Activated CD8-positive, alpha-beta T cell treated with anti-CD3 and anti-CD28 coated beads for 36 hours (primary cell): ENCODE data around the gene HSD17B12. TPM values are rescaled to one million over a fixed set of nuclear protein-coding genes. Genes with fewer than 3 reads are reported as not detected.

ENCODE experiments used
- ATAC-seq: fragments of 200-7000 bp; cut with Tn5 transposase; one replicate; pipeline ENCODE4 v1.10.0; 2021; ENCODE audit warnings: mild to moderate bottlenecking, moderate library complexity
- CTCF ChIA-PET: fragments of 350-600 bp; sonication (Branson Sonifier 250); formaldehyde crosslinking; loops from one replicate; lab custom pipeline; 2021; ENCODE audit warnings: antibody characterized with exemption; lab: Charles Lee
- POLR2A ChIA-PET: fragments of 350-600 bp; sonication (Branson Sonifier 250); formaldehyde crosslinking; loops from one replicate; lab custom pipeline; 2021; ENCODE audit warnings: antibody characterized with exemption; lab: Charles Lee
- DNase-seq: peaks from one replicate; pipeline ENCODE4 v3.0.0-alpha.2; 2020
- H3K27ac Mint-ChIP-seq: one replicate; pipeline ENCODE4 v1.8.0; 2021; ENCODE audit warnings: mild to moderate bottlenecking, mixed read lengths
- H3K27me3 Mint-ChIP-seq: one replicate; pipeline ENCODE4 v1.8.0; 2021; ENCODE audit warnings: mixed read lengths
- H3K36me3 Mint-ChIP-seq: one replicate; pipeline ENCODE4 v1.8.0; 2021; ENCODE audit warnings: low read depth, mixed read lengths
- H3K4me1 Mint-ChIP-seq: one replicate; pipeline ENCODE4 v1.8.0; 2021; ENCODE audit warnings: low read depth, mixed read lengths
- H3K4me3 Mint-ChIP-seq: one replicate; pipeline ENCODE4 v1.8.0; 2021; ENCODE audit warnings: mild to moderate bottlenecking, moderate library complexity, mixed read lengths
- H3K9me3 Mint-ChIP-seq: one replicate; pipeline ENCODE4 v1.8.0; 2021; ENCODE audit warnings: mixed read lengths
- CTCF ChIP-seq: fragments of 200-600 bp; IDR thresholded peaks from one replicate; pipeline ENCODE4 v1.8.0; 2022; ENCODE audit warnings: antibody characterized with exemption, mild to moderate bottlenecking
- intact Hi-C: fragments of 100-400 bp; cut with micrococcal nuclease; formaldehyde crosslinking; loops from one replicate; pipeline ENCODE4 v1.10.0; 2022
- total RNA-seq, 2 experiments: library from RNA; stranded (reverse); gene quantifications; one replicate each; pipeline ENCODE4 v1.2.3, GENCODE V29; 2021

Gene HSD17B12
- total RNA-seq, 2 experiments from 2014 or later = 44.8 to 46.8 TPM

DNA sequence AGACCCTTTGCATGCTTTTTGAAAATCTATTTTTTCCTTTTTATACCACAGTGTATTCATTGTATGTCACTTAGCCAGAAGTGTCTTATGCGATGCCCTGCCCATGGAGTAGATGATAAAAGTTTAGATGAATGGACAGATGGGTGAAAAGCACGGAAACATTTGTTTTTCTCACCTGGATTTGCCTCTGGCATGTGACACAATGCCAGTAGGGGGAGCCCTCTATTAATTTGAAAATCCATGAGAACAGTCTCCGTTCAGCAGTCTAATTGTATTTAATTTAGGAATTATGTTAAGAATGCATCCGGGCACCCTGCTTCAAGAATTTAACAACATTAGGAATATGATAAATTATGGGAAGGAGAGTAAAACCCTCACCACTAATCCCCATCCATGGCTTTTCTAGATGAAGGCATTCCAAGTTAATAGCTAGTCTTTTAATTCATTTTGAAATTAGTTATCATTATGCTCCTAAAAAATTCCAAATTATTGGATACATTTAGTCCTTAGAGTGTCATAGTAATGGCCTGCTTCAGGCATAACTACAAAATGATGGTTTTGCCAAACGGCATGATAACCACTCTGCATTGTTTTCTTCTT is 144.8 kb downstream of the HSD17B12 start:
- Mint-ChIP-seq H3K4me3 (no peak overlapping the region), H3K9me3 (no peaks in the 10 kb centered on the region), H3K27ac (no peak overlapping the region), H3K4me1 (peaks cover 6% of the 10 kb centered on the region), H3K27me3 (no peaks in the 10 kb centered on the region), H3K36me3 (peaks cover 29% of the 10 kb centered on the region)
- peak; percentile 68 for TF ChIP-seq CTCF
- peak; percentile 22 for DNase-seq
- no peak for ATAC-seq
- intact Hi-C loops = no loop called here
- POLR2A ChIA-PET = no interaction called here
- CTCF ChIA-PET = interaction anchor here (0.6 to 2.3 kb wide), 16 partner anchors 10 to 233 kb away, joined by 3 to 39 read pairs (median 4); no protein-coding TSS in a partner anchor

GRCh38 chr11:43830928-43831440 is 150.4 kb downstream of the HSD17B12 start:
- Mint-ChIP-seq H3K36me3 (peaks cover 11% of the 10 kb centered on the region), H3K9me3 (no peaks in the 10 kb centered on the region), H3K27ac (peak overlapping the region; percentile 80), H3K4me1 (peaks cover 19% of the 10 kb centered on the region), H3K27me3 (no peaks in the 10 kb centered on the region), H3K4me3 (no peak overlapping the region)
- CTCF ChIA-PET = interaction anchor here (1.0 to 1.7 kb wide), 4 partner anchors 8 to 151 kb away, joined by 3 to 7 read pairs (median 3); partner anchors contain the start of gene HSD17B12
- peak; percentile 100 for ATAC-seq
- TF ChIP-seq CTCF = no peak
- intact Hi-C loops = loop anchor here (5.0 kb wide), 1 partner anchor 36 kb away; no protein-coding TSS in a partner anchor
- POLR2A ChIA-PET = interaction anchor here (0.7 to 1.0 kb wide), 3 partner anchors 12 to 273 kb away, joined by 3 to 4 read pairs (median 3); no protein-coding TSS in a partner anchor
- peak; percentile 76 for DNase-seq

DNA sequence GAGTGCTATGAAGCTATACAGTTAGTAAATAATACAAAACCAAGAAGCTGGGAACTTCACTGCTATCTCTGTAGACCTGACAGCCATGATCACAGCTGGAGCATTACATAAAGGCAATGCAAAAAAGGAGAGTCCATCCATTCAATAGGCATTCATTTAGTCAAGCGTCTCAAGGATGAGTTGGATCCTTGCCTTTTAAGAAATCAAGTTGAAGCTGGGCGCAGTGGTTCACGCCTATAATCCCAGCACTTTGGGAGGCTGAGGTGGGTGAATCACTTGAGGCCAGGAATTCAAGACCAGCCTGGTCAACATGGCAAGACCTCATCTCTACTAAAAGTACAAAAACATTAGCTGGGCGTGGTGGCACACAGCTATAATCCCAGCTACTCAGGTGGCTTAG is 152.0 kb downstream of the HSD17B12 start:
- Mint-ChIP-seq H3K27me3 (no peaks in the 10 kb centered on the region), H3K4me3 (no peak overlapping the region), H3K36me3 (peaks cover 11% of the 10 kb centered on the region), H3K9me3 (no peaks in the 10 kb centered on the region), H3K27ac (no peak overlapping the region), H3K4me1 (peaks cover 19% of the 10 kb centered on the region)
- no peak for TF ChIP-seq CTCF
- ATAC-seq = no peak
- POLR2A ChIA-PET = no interaction called here
- CTCF ChIA-PET = interaction anchor here (0.9 to 1.7 kb wide), 4 partner anchors 9 to 57 kb away, joined by 3 to 8 read pairs (median 3); no protein-coding TSS in a partner anchor
- no peak for DNase-seq
- intact Hi-C loops = loop anchor here (5.0 kb wide), 1 partner anchor 35 kb away; no protein-coding TSS in a partner anchor

DNA sequence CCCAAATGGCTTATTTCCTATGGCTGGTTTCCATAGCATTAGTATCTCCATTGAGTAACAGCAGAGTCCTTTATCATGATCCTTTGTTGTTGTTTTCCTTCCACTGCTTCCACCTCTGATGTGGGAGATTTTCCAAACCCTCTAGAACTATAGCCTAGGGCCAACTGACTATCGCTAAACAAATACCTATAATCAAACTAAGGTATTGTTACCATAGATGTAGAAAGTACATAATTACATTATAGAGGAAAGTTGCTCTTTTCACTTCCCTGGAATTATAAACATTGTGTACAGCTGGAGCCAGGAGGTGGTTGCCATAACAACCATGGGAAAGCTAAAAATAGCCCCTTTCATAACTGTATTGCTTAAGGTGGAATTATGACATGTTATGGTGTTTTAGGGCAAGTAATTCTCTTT is 153.1 kb downstream of the HSD17B12 start:
- H3K9me3 Mint-ChIP-seq = no peaks in the 10 kb centered on the region
- DNase-seq = no peak
- CTCF ChIA-PET = interaction anchor here (0.9 to 1.7 kb wide), 2 partner anchors 18 to 56 kb away, joined by 3 to 8 read pairs; no protein-coding TSS in a partner anchor
- ATAC-seq = no peak
- no peak overlapping the region for H3K27ac Mint-ChIP-seq
- no peak for TF ChIP-seq CTCF
- intact Hi-C loops = loop anchor here (5.0 kb wide), 1 partner anchor 34 kb away; no protein-coding TSS in a partner anchor
- POLR2A ChIA-PET = no interaction called here
- H3K27me3 Mint-ChIP-seq = no peaks in the 10 kb centered on the region
- H3K36me3 Mint-ChIP-seq = peaks cover 13% of the 10 kb centered on the region
- peaks cover 19% of the 10 kb centered on the region for H3K4me1 Mint-ChIP-seq
- H3K4me3 Mint-ChIP-seq = no peak overlapping the region

DNA sequence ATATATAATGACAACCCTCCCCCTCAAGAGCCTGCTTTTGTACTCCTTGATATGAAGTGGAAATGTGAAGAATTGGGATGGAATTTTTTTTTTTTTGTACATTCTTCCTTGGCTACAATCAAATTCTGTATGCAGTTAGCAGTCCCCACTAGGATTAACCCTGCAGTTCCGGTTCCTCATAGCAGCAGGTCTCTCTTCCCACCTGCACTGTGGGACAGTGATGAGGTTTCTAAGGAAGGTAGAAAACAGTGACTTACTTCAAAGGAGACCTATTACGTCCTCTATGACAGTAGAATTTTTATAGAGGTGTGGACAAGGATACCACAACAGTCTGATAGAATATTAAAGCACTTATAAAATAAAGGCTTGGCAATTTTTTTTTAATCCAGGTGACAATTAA is 153.7 kb downstream of the HSD17B12 start:
- H3K27ac Mint-ChIP-seq = no peak overlapping the region
- DNase-seq = no peak
- POLR2A ChIA-PET = no interaction called here
- no peak for ATAC-seq
- H3K9me3 Mint-ChIP-seq = no peaks in the 10 kb centered on the region
- peaks cover 17% of the 10 kb centered on the region for H3K36me3 Mint-ChIP-seq
- H3K4me1 Mint-ChIP-seq = peaks cover 19% of the 10 kb centered on the region
- intact Hi-C loops = loop anchor here (5.0 kb wide), 1 partner anchor 33 kb away; no protein-coding TSS in a partner anchor
- no peak overlapping the region for H3K4me3 Mint-ChIP-seq
- no peaks in the 10 kb centered on the region for H3K27me3 Mint-ChIP-seq
- CTCF ChIA-PET = no interaction called here
- no peak for TF ChIP-seq CTCF
